ENCODE measurements around the gene ERCC6. TPM values are rescaled to one million over a fixed set of nuclear protein-coding genes. Genes with fewer than 3 reads are reported as not detected.
A peak's percentile ranks its signal among the peaks of the same experiment; 100 is the strongest.

Gene ERCC6
- total RNA-seq, 1 donor from 2014 or later = 184 TPM

- H3K27me3 Mint-ChIP-seq (ENCODE audit: unreplicated experiment) = no peaks in the 10 kb centered on the region
- TF ChIP-seq CTCF (IDR thresholded peaks at IDR 0.05) = no peak
- no peak for DNase-seq (ENCODE audit: extremely low spot score, unreplicated experiment)
- peaks cover 64% of the 10 kb centered on the region for H3K4me1 Mint-ChIP-seq (ENCODE audit: unreplicated experiment)
- H3K9me3 Mint-ChIP-seq (ENCODE audit: unreplicated experiment) = no peaks in the 10 kb centered on the region
- no peak overlapping the region for H3K4me3 Mint-ChIP-seq (ENCODE audit: unreplicated experiment)
- H3K36me3 Mint-ChIP-seq (ENCODE audit: unreplicated experiment) = peaks cover 81% of the 10 kb centered on the region
- no peak overlapping the region for H3K27ac Mint-ChIP-seq (ENCODE audit: unreplicated experiment)
Measured at GRCh38 chr10:49527850-49528249, 11.1 kb downstream of the ERCC6 start.

- H3K4me1 Mint-ChIP-seq (ENCODE audit: unreplicated experiment) = peaks cover 62% of the 10 kb centered on the region
- H3K36me3 Mint-ChIP-seq (ENCODE audit: unreplicated experiment) = peaks cover 77% of the 10 kb centered on the region
- no peak for DNase-seq (ENCODE audit: extremely low spot score, unreplicated experiment)
- H3K4me3 Mint-ChIP-seq (ENCODE audit: unreplicated experiment) = no peak overlapping the region
- H3K9me3 Mint-ChIP-seq (ENCODE audit: unreplicated experiment) = no peaks in the 10 kb centered on the region
- TF ChIP-seq CTCF (IDR thresholded peaks at IDR 0.05) = no peak
- no peaks in the 10 kb centered on the region for H3K27me3 Mint-ChIP-seq (ENCODE audit: unreplicated experiment)
- peak overlapping the region; percentile 59 for H3K27ac Mint-ChIP-seq (ENCODE audit: unreplicated experiment)
Measured at GRCh38 chr10:49527061-49527460, 11.9 kb downstream of the ERCC6 start.

GRCh38 chr10:49526619-49527018 is 12.3 kb downstream of the ERCC6 start:
- H3K4me1 Mint-ChIP-seq (ENCODE audit: unreplicated experiment) = peaks cover 62% of the 10 kb centered on the region
- TF ChIP-seq CTCF (IDR thresholded peaks at IDR 0.05) = no peak
- H3K27me3 Mint-ChIP-seq (ENCODE audit: unreplicated experiment) = no peaks in the 10 kb centered on the region
- H3K36me3 Mint-ChIP-seq (ENCODE audit: unreplicated experiment) = peaks cover 75% of the 10 kb centered on the region
- H3K4me3 Mint-ChIP-seq (ENCODE audit: unreplicated experiment) = no peak overlapping the region
- no peak for DNase-seq (ENCODE audit: extremely low spot score, unreplicated experiment)
- peak overlapping the region; percentile 59 for H3K27ac Mint-ChIP-seq (ENCODE audit: unreplicated experiment)
- no peaks in the 10 kb centered on the region for H3K9me3 Mint-ChIP-seq (ENCODE audit: unreplicated experiment)

- H3K4me3 Mint-ChIP-seq (ENCODE audit: unreplicated experiment) = no peak overlapping the region
- H3K9me3 Mint-ChIP-seq (ENCODE audit: unreplicated experiment) = no peaks in the 10 kb centered on the region
- no peaks in the 10 kb centered on the region for H3K27me3 Mint-ChIP-seq (ENCODE audit: unreplicated experiment)
- H3K36me3 Mint-ChIP-seq (ENCODE audit: unreplicated experiment) = peaks cover 74% of the 10 kb centered on the region
- no peak for TF ChIP-seq CTCF (IDR thresholded peaks at IDR 0.05)
- DNase-seq (ENCODE audit: extremely low spot score, unreplicated experiment) = no peak
- peak overlapping the region; percentile 27 for H3K27ac Mint-ChIP-seq (ENCODE audit: unreplicated experiment)
- peaks cover 62% of the 10 kb centered on the region for H3K4me1 Mint-ChIP-seq (ENCODE audit: unreplicated experiment)
Measured at GRCh38 chr10:49524496-49524895, 14.4 kb downstream of the ERCC6 start.

GRCh38 chr10:49523301-49523700 is 15.6 kb downstream of the ERCC6 start:
- DNase-seq (ENCODE audit: extremely low spot score, unreplicated experiment) = no peak
- H3K27me3 Mint-ChIP-seq (ENCODE audit: unreplicated experiment) = no peaks in the 10 kb centered on the region
- no peaks in the 10 kb centered on the region for H3K9me3 Mint-ChIP-seq (ENCODE audit: unreplicated experiment)
- peaks cover 65% of the 10 kb centered on the region for H3K4me1 Mint-ChIP-seq (ENCODE audit: unreplicated experiment)
- peaks cover 65% of the 10 kb centered on the region for H3K36me3 Mint-ChIP-seq (ENCODE audit: unreplicated experiment)
- H3K27ac Mint-ChIP-seq (ENCODE audit: unreplicated experiment) = peak overlapping the region; percentile 4
- no peak for TF ChIP-seq CTCF (IDR thresholded peaks at IDR 0.05)
- no peak overlapping the region for H3K4me3 Mint-ChIP-seq (ENCODE audit: unreplicated experiment)
